Right ventricle myocardium inferior (tissue), 1 donor: ENCODE results near the gene FKBP2. TPM values are rescaled to one million over a fixed set of nuclear protein-coding genes. Genes with fewer than 3 reads are reported as not detected.

Experiments used
- ATAC-seq: fragments of 200-7000 bp; cut with Tn5 transposase; one replicate; pipeline ENCODE4 v1.9.1; 2020; ENCODE audit warnings: mild to moderate bottlenecking, moderate library complexity
- DNase-seq: peaks from one replicate; pipeline ENCODE4 v3.0.0; 2021; ENCODE audit errors: missing footprints
- intact Hi-C: fragments of 100-400 bp; cut with DNase I; formaldehyde crosslinking; loops from one replicate; pipeline ENCODE4 v1.11.0; 2022
- total RNA-seq: library from RNA; stranded (reverse); fragmentation: NEBNext Ultra II Directional; extraction: Animal tissue kit (Norgen Biotek cat#: 25700); gene quantifications from one replicate; pipeline ENCODE4 v1.2.1, GENCODE V29; 2021
- donor health status: DM: no; HTN: yes; CAD: no; lungs with severe emphysema.

Gene FKBP2
- total RNA-seq, 1 donor from 2014 or later, result 50.6 TPM

- DNase-seq (no peak), ATAC-seq (no peak)
- intact Hi-C loops, result loop anchor here (5.0 kb wide), 1 partner anchor 86 kb away; no protein-coding TSS in a partner anchor
Measured at GRCh38 chr11:64288353-64288750, 47.5 kb downstream of the FKBP2 start.

GRCh38 chr11:64289002-64289564, 48.2 kb downstream of the FKBP2 start:
- ATAC-seq, result no peak
- intact Hi-C loops, result loop anchor here (5.0 kb wide), 1 partner anchor 87 kb away; no protein-coding TSS in a partner anchor
- DNase-seq, result peak; percentile 26

- peak; percentile 40 for DNase-seq
- intact Hi-C loops, result no loop called here
- no peak for ATAC-seq
Measured at GRCh38 chr11:64290352-64291261, 49.7 kb downstream of the FKBP2 start.

GRCh38 chr11:64291262-64291751, 50.4 kb downstream of the FKBP2 start, which contains the start of gene KCNK4:
TSS of gene KCNK4 (plus strand) at chr11:64291302. CDS start at chr11:64293019, 1,717 bp downstream.
- ATAC-seq (no peak), DNase-seq (peak; percentile 22)

GRCh38 chr11:64291752-64292459, 51.0 kb downstream of the FKBP2 start:
- DNase-seq (peak; percentile 37), ATAC-seq (no peak)
- intact Hi-C loops, result no loop called here

More at GRCh38 chr11:64291262-64291751, 50.4 kb downstream of the FKBP2 start, which contains the start of gene KCNK4:
- intact Hi-C loops, result no loop called here

GRCh38 chr11:64292460-64293254, 51.8 kb downstream of the FKBP2 start:
- DNase-seq (peak; percentile 47), ATAC-seq (no peak)
- intact Hi-C loops, result no loop called here

Other genes with a start within 250 kb of the FKBP2 start
- gene FLRT1, start 205.2 kb upstream of the FKBP2 start, total RNA-seq, result 0.57 TPM
- 119 TPM for gene MACROD1, start 75.0 kb upstream of the FKBP2 start, total RNA-seq
- 124 TPM for gene STIP1, start 54.9 kb upstream of the FKBP2 start, total RNA-seq
- gene FERMT3, start 34.4 kb upstream of the FKBP2 start, total RNA-seq, result 9.6 TPM
- 71.9 TPM for gene TRPT1, start 14.9 kb upstream of the FKBP2 start, total RNA-seq
- 66.4 TPM for gene NUDT22, start 14.8 kb upstream of the FKBP2 start, total RNA-seq
- 53.5 TPM for gene DNAJC4, start 10.5 kb upstream of the FKBP2 start, total RNA-seq
- gene VEGFB, start 6.5 kb upstream of the FKBP2 start, total RNA-seq, result 272 TPM
- gene PPP1R14B, start 5.8 kb downstream of the FKBP2 start, total RNA-seq, result 129 TPM
- 10.9 TPM for gene PLCB3, start 10.4 kb downstream of the FKBP2 start, total RNA-seq
- 89.1 TPM for gene BAD, start 43.6 kb downstream of the FKBP2 start, total RNA-seq
- 28.6 TPM for gene GPR137, start 44.8 kb downstream of the FKBP2 start, total RNA-seq
- not detected for gene KCNK4, start 50.2 kb downstream of the FKBP2 start, total RNA-seq
- gene CATSPERZ, start 59.3 kb downstream of the FKBP2 start, total RNA-seq, result not detected
- gene ESRRA, start 64.4 kb downstream of the FKBP2 start, total RNA-seq, result 217 TPM
- 92.8 TPM for gene TRMT112, start 76.5 kb downstream of the FKBP2 start, total RNA-seq
- gene PRDX5, start 77.0 kb downstream of the FKBP2 start, total RNA-seq, result 410 TPM
- 7.7 TPM for gene CCDC88B, start 99.1 kb downstream of the FKBP2 start, total RNA-seq
- 18.7 TPM for gene RPS6KA4, start 118.1 kb downstream of the FKBP2 start, total RNA-seq